ENCODE results near the gene LARGE1.

The LARGE1 gene

GRCh38 chr22:33866511-33866910 lies 53.8 kb downstream of the LARGE1 start:
- TF ChIP-seq POLR2AphosphoS5 (IDR thresholded peaks at IDR 0.05; ENCODE audit: low read depth, low read length) = no peak
- TF ChIP-seq FOXP2 (optimal IDR thresholded peaks at IDR 0.05; ENCODE audit: borderline replicate concordance, extremely low read depth, extremely low read length, insufficient read depth) = no peak
- TF ChIP-seq TAF1 (IDR thresholded peaks at IDR 0.05; ENCODE audit: borderline replicate concordance, insufficient read depth, low read length) = no peak
- TF ChIP-seq, protein P1, sequence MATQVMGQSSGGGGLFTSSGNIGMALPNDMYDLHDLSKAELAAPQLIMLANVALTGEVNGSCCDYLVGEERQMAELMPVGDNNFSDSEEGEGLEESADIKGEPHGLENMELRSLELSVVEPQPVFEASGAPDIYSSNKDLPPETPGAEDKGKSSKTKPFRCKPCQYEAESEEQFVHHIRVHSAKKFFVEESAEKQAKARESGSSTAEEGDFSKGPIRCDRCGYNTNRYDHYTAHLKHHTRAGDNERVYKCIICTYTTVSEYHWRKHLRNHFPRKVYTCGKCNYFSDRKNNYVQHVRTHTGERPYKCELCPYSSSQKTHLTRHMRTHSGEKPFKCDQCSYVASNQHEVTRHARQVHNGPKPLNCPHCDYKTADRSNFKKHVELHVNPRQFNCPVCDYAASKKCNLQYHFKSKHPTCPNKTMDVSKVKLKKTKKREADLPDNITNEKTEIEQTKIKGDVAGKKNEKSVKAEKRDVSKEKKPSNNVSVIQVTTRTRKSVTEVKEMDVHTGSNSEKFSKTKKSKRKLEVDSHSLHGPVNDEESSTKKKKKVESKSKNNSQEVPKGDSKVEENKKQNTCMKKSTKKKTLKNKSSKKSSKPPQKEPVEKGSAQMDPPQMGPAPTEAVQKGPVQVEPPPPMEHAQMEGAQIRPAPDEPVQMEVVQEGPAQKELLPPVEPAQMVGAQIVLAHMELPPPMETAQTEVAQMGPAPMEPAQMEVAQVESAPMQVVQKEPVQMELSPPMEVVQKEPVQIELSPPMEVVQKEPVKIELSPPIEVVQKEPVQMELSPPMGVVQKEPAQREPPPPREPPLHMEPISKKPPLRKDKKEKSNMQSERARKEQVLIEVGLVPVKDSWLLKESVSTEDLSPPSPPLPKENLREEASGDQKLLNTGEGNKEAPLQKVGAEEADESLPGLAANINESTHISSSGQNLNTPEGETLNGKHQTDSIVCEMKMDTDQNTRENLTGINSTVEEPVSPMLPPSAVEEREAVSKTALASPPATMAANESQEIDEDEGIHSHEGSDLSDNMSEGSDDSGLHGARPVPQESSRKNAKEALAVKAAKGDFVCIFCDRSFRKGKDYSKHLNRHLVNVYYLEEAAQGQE (IDR thresholded peaks at IDR 0.05; ENCODE audit: insufficient read depth in 1 of 2, low read depth in 2 of 2, low read length in 2 of 2) = no peak
- TF ChIP-seq SIN3A (IDR thresholded peaks at IDR 0.05; ENCODE audit: borderline replicate concordance, insufficient read depth, low read length) = no peak

GRCh38 chr22:33865996-33866395 lies 54.3 kb downstream of the LARGE1 start:
- no peak for TF ChIP-seq FOXP2 (optimal IDR thresholded peaks at IDR 0.05; ENCODE audit: borderline replicate concordance, extremely low read depth, extremely low read length, insufficient read depth)
- no peak for TF ChIP-seq SIN3A (IDR thresholded peaks at IDR 0.05; ENCODE audit: borderline replicate concordance, insufficient read depth, low read length)
- no peak for TF ChIP-seq POLR2AphosphoS5 (IDR thresholded peaks at IDR 0.05; ENCODE audit: low read depth, low read length)
- no peak for TF ChIP-seq TAF1 (IDR thresholded peaks at IDR 0.05; ENCODE audit: borderline replicate concordance, insufficient read depth, low read length)
- TF ChIP-seq, protein P1 (IDR thresholded peaks at IDR 0.05; ENCODE audit: insufficient read depth in 1 of 2, low read depth in 2 of 2, low read length in 2 of 2) = no peak

- TF ChIP-seq POLR2AphosphoS5 (IDR thresholded peaks at IDR 0.05; ENCODE audit: low read depth, low read length) (no peak), FOXP2 (optimal IDR thresholded peaks at IDR 0.05; ENCODE audit: borderline replicate concordance, extremely low read depth, extremely low read length, insufficient read depth) (no peak), TAF1 (IDR thresholded peaks at IDR 0.05; ENCODE audit: borderline replicate concordance, insufficient read depth, low read length) (no peak)
Measured at GRCh38 chr22:33865248-33865647, 55.0 kb downstream of the LARGE1 start.

- TF ChIP-seq POLR2AphosphoS5 (IDR thresholded peaks at IDR 0.05; ENCODE audit: low read depth, low read length) (no peak), FOXP2 (optimal IDR thresholded peaks at IDR 0.05; ENCODE audit: borderline replicate concordance, extremely low read depth, extremely low read length, insufficient read depth) (no peak), SIN3A (IDR thresholded peaks at IDR 0.05; ENCODE audit: borderline replicate concordance, insufficient read depth, low read length) (no peak), TAF1 (IDR thresholded peaks at IDR 0.05; ENCODE audit: borderline replicate concordance, insufficient read depth, low read length) (no peak)
- TF ChIP-seq, protein P1 (IDR thresholded peaks at IDR 0.05; ENCODE audit: insufficient read depth in 1 of 2, low read depth in 2 of 2, low read length in 2 of 2) = no peak
Measured at GRCh38 chr22:33864723-33865130, 55.5 kb downstream of the LARGE1 start.

DNA sequence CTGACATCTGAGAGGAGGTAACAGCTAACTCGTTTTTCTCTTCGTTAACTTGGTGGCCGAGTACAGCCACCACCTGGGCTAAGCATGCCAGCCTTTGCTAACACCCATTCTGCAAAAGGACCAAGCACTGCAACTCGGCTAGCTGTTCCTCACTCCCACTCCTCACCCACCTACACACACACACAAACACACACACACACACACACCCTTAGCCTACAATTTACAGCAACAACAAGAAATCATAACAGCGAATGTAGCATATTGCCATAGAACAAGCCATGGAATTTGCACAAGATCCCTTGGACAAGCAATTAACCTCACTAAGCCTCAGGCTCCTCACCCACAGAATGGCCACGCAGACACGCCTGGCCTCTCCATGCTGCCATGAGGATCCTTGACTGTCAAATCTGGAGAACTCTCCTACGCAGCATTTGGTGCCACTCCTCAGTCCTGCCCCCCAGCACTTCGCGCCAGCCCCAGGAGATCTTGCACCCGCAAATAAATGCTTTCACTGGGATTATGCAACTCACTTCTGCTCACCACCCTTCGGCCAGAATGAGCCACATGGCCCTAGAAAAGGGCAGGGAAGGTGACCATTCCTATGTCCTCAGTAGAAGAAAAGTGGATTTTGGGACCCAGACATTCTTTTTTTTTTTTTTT lies 58.9 kb downstream of the LARGE1 start:
- TF ChIP-seq, protein P1 (IDR thresholded peaks at IDR 0.05; ENCODE audit: insufficient read depth in 1 of 2, low read depth in 2 of 2, low read length in 2 of 2) = no peak
- TF ChIP-seq FOXP2 (optimal IDR thresholded peaks at IDR 0.05; ENCODE audit: borderline replicate concordance, extremely low read depth, extremely low read length, insufficient read depth) (no peak), SIN3A (IDR thresholded peaks at IDR 0.05; ENCODE audit: borderline replicate concordance, insufficient read depth, low read length) (no peak), TAF1 (IDR thresholded peaks at IDR 0.05; ENCODE audit: borderline replicate concordance, insufficient read depth, low read length) (no peak), POLR2AphosphoS5 (IDR thresholded peaks at IDR 0.05; ENCODE audit: low read depth, low read length) (no peak)
